H1 (cell line): ENCODE results near the gene LVRN.

Experiments
- CEBPB ChIP-seq: IDR thresholded peaks from 2 replicates; pipeline ENCODE4 v1.6.1; 2012; ENCODE audit warnings: low read depth, low read length
- CHD7 ChIP-seq: fragments of 300-600 bp; sonication (generic); IDR thresholded peaks from 2 replicates; pipeline ENCODE4 v1.7.1; 2012; ENCODE audit warnings: low read length, moderate library complexity, mild to moderate bottlenecking, inconsistent platforms; ENCODE audit not compliant: insufficient replicate concordance
- CTCF ChIP-seq, 3 experiments: IDR thresholded peaks; 1 replicate in 2 of 3; 2 replicates in 1 of 3; pipeline versions ENCODE4 v1.5.1 to v1.6.1; 2011; ENCODE audit warnings: low read length in 3 of 3, mild to moderate bottlenecking in 3 of 3, inconsistent platforms in 2 of 3, low read depth in 1 of 3, moderate library complexity in 1 of 3; ENCODE audit not compliant: insufficient read depth in 1 of 3; ENCODE audit errors: control extremely low read depth in 1 of 3
- EGR1 ChIP-seq: IDR thresholded peaks from 2 replicates; pipeline ENCODE4 v1.6.1; 2011; ENCODE audit warnings: low read depth, low read length, borderline replicate concordance
- HDAC2 ChIP-seq, 2 experiments: fragments of 300-600 bp in 1 of 2; sonication (generic) in 1 of 2; IDR thresholded peaks; 2 replicates each; pipeline ENCODE4 v1.6.1; 2011 to 2012; ENCODE audit warnings: low read depth in 2 of 2, low read length in 2 of 2, mild to moderate bottlenecking in 2 of 2, moderate library complexity in 2 of 2, borderline replicate concordance in 1 of 2, inconsistent platforms in 1 of 2
- HDAC6 ChIP-seq: IDR thresholded peaks from one replicate; pipeline ENCODE4 v1.7.1; 2012; ENCODE audit warnings: low read depth, mild to moderate bottlenecking, inconsistent platforms, low read length, moderate library complexity
- KDM5A ChIP-seq: fragments of 200-600 bp; IDR thresholded peaks from 2 replicates; pipeline ENCODE4 v1.7.1; 2012; ENCODE audit warnings: mild to moderate bottlenecking, low read length, inconsistent platforms, mixed read lengths

- TF ChIP-seq CTCF (IDR thresholded peaks at IDR 0.05; ENCODE audit: control extremely low read depth in 1 of 3, insufficient read depth in 1 of 3, low read depth in 1 of 3, low read length in 3 of 3) = no peak
- TF ChIP-seq CEBPB = no peak
- no peak for TF ChIP-seq EGR1
- no peak for TF ChIP-seq HDAC6
- no peak for TF ChIP-seq CHD7
- TF ChIP-seq HDAC2 (IDR thresholded peaks at IDR 0.05; ENCODE audit: borderline replicate concordance in 1 of 2, low read depth in 2 of 2, low read length in 2 of 2) = no peak
- no peak for TF ChIP-seq KDM5A
These were observed 83.5 kb downstream of the LVRN start for GRCh38 chr5:116045821-116046220.
